Upper lobe of left lung (tissue), 4 donors: ENCODE measurements around the gene MAEA.

Experiments
- CTCF ChIP-seq, 6 experiments: fragments of 450-650 bp in 4 of 6; fragments of 200-600 bp in 2 of 6; sonication (generic) in 2 of 6; IDR thresholded peaks; one replicate each; pipeline ENCODE4 v1.5.1; 2016 to 2019; ENCODE audit warnings: antibody characterized with exemption in 6 of 6
- EP300 ChIP-seq, 4 donors: sonication (generic); formaldehyde crosslinking; IDR thresholded peaks; one replicate each; pipeline ENCODE4 v1.5.1; 2017; ENCODE audit warnings: antibody characterized with exemption in 4 of 4, control low read depth in 2 of 4
- POLR2A ChIP-seq, 4 donors: fragments of 450-650 bp; IDR thresholded peaks; one replicate each; pipeline ENCODE4 v1.5.1; 2016 to 2017; ENCODE audit warnings: antibody characterized with exemption in 4 of 4, mild to moderate bottlenecking in 2 of 4

GRCh38 chr4:1243451-1244080 lies 46.1 kb upstream of the MAEA start:
- TF ChIP-seq CTCF (IDR thresholded peaks at IDR 0.05) (no peak), POLR2A (IDR thresholded peaks at IDR 0.05) (no peak), EP300 (IDR thresholded peaks at IDR 0.05) (no peak)
